HCT116 (cell line): ENCODE results near the gene COA8. TPM values are rescaled to one million over a fixed set of nuclear protein-coding genes. Genes with fewer than 3 reads are reported as not detected.

Source experiments
- ATAC-seq: fragments of 200-7000 bp; cut with Tn5 transposase; 2 replicates; pipeline ENCODE4 v1.9.1; 2020; ENCODE audit warnings: mild to moderate bottlenecking, moderate library complexity
- BruUV-seq: library from RNA; stranded (reverse); fragments of 400-500 nt; replicated peaks from 2 replicates; lab custom pipeline; 2021; lab: Mats Ljungman, UMichigan
- CTCF ChIA-PET: fragments of 300-600 bp; sonication (Branson Sonifier 250); formaldehyde crosslinking; loops from one replicate; lab custom pipeline; 2021; ENCODE audit warnings: antibody characterized with exemption; lab: Charles Lee
- POLR2A ChIA-PET: fragments of 300-600, 350-600 bp; sonication (Branson Sonifier 250); formaldehyde crosslinking; loops from one replicate; lab custom pipeline; 2021; ENCODE audit warnings: antibody characterized with exemption; lab: Charles Lee
- RAD21 ChIA-PET, 2 experiments: fragments of 300-600 bp; sonication (Branson Sonifier 250); formaldehyde crosslinking; loops; one replicate each; lab custom pipeline; 2023; ENCODE audit warnings: low total read pairs in 2 of 2; ENCODE audit not compliant: uncharacterized antibody in 2 of 2, unreplicated experiment in 2 of 2, low non-redundant PET in 1 of 2; lab: Charles Lee
- DNase-seq: peaks from one replicate; pipeline ENCODE4 v3.0.0-alpha.2; 2010; ENCODE audit warnings: low read depth, low spot score
- H2AFZ ChIP-seq: fragments of 200-600 bp; shearing (Covaris generic), sonication (generic); 2 replicates; pipeline ENCODE4 v1.6.1; 2017; ENCODE audit warnings: low read depth, mixed run types, mixed read lengths, antibody characterized with exemption, low read length; ENCODE audit not compliant: poor library complexity, severe bottlenecking
- H3K27ac ChIP-seq: 2 replicates; pipeline ENCODE4 v1.5.1; 2012; ENCODE audit warnings: low read depth, low read length
- H3K27me3 ChIP-seq: fragments of 200-600 bp; sonication (generic); 2 replicates; pipeline ENCODE4 v1.6.1; 2016; ENCODE audit warnings: mixed run types, low read length, mixed read lengths; ENCODE audit not compliant: insufficient read depth
- H3K36me3 ChIP-seq, 2 experiments: fragments of 200-500 bp in 1 of 2; fragments of 200-600 bp in 1 of 2; sonication (Bioruptor generic) in 1 of 2; sonication (generic) in 1 of 2; 2 replicates each; pipeline versions ENCODE4 v1.5.1 to v1.6.1; 2014 to 2016; ENCODE audit warnings: low read length in 2 of 2, inconsistent platforms in 1 of 2, mixed read lengths in 1 of 2, mixed run types in 1 of 2; ENCODE audit not compliant: insufficient read depth in 2 of 2, control insufficient read depth in 1 of 2
- H3K4me1 ChIP-seq, 2 experiments: fragments of 200-600 bp in 1 of 2; sonication (generic) in 1 of 2; 2 replicates each; pipeline versions ENCODE4 v1.5.1 to v1.6.1; 2012 to 2017; ENCODE audit warnings: low read length in 2 of 2, inconsistent platforms in 1 of 2, mild to moderate bottlenecking in 1 of 2, mixed read lengths in 1 of 2, mixed run types in 1 of 2, moderate library complexity in 1 of 2; ENCODE audit not compliant: insufficient read depth in 2 of 2, control insufficient read depth in 1 of 2
- H3K4me2 ChIP-seq: fragments of 200-600 bp; sonication (generic); 2 replicates; pipeline ENCODE4 v1.6.1; 2017; ENCODE audit warnings: mixed run types, low read length, mixed read lengths
- H3K4me3 ChIP-seq, 2 experiments: fragments of 200-600 bp in 1 of 2; sonication (generic) in 1 of 2; replicated peaks in 1 of 2; 2 replicates each; pipeline ENCODE4 v1.5.1; 2011 to 2016; ENCODE audit warnings: low read length in 2 of 2, control low read depth in 1 of 2, low read depth in 1 of 2, mild to moderate bottlenecking in 1 of 2, mixed read lengths in 1 of 2, mixed run types in 1 of 2
- H3K79me2 ChIP-seq: fragments of 200-600 bp; sonication (generic); 2 replicates; pipeline ENCODE4 v1.6.1; 2017; ENCODE audit warnings: mild to moderate bottlenecking, mixed run types, low read length, moderate library complexity, mixed read lengths; ENCODE audit not compliant: insufficient read depth
- H3K9ac ChIP-seq: fragments of 200-600 bp; sonication (generic); 2 replicates; pipeline ENCODE4 v1.6.1; 2016; ENCODE audit warnings: low read length, mixed read lengths
- H3K9me2 ChIP-seq: fragments of 200-600 bp; sonication (generic), shearing (Covaris generic); 2 replicates; pipeline ENCODE4 v1.6.1; 2017; ENCODE audit warnings: mixed run types, mild to moderate bottlenecking, moderate library complexity; ENCODE audit not compliant: insufficient read depth
- H3K9me3 ChIP-seq, 2 experiments: fragments of 200-500 bp in 1 of 2; fragments of 200-600 bp in 1 of 2; sonication (Bioruptor generic) in 1 of 2; sonication (generic) in 1 of 2; 2 replicates each; pipeline ENCODE4 v1.6.1; 2014 to 2017; ENCODE audit warnings: low read length in 2 of 2, mixed read lengths in 2 of 2, inconsistent platforms in 1 of 2, low read depth in 1 of 2, mild to moderate bottlenecking in 1 of 2, mixed run types in 1 of 2, moderate library complexity in 1 of 2; ENCODE audit not compliant: control insufficient read depth in 1 of 2, insufficient read depth in 1 of 2
- H4K20me1 ChIP-seq: fragments of 200-600 bp; sonication (generic), shearing (Covaris generic); 2 replicates; pipeline ENCODE4 v1.6.1; 2017; ENCODE audit warnings: mixed run types, mild to moderate bottlenecking, moderate library complexity; ENCODE audit not compliant: insufficient read depth
- CBX3 ChIP-seq: IDR thresholded peaks from 2 replicates; pipeline ENCODE4 v1.6.1; 2012; ENCODE audit warnings: low read depth
- POLR2AphosphoS5 ChIP-seq: IDR thresholded peaks from 2 replicates; pipeline ENCODE4 v1.6.1; 2011; ENCODE audit warnings: mild to moderate bottlenecking, low read depth, low read length, moderate library complexity
- RAD21 ChIP-seq: IDR thresholded peaks from 2 replicates; pipeline ENCODE4 v1.6.1; 2012; ENCODE audit warnings: low read depth, mild to moderate bottlenecking
- SP1 ChIP-seq: IDR thresholded peaks from 2 replicates; pipeline ENCODE4 v1.6.1; 2012; ENCODE audit warnings: low read depth
- ZFX ChIP-seq: fragments of 450-650 bp; IDR thresholded peaks from 2 replicates; pipeline ENCODE4 v1.6.1; 2017
- ZNF274 ChIP-seq: fragments of 200-500 bp; sonication (Bioruptor generic); IDR thresholded peaks from 2 replicates; pipeline ENCODE4 v1.6.1; 2014; ENCODE audit warnings: mild to moderate bottlenecking, low read depth, low read length, inconsistent platforms
- intact Hi-C: fragments of 100-400 bp; cut with micrococcal nuclease; formaldehyde crosslinking; loops from 2 replicates; pipeline ENCODE4 v1.10.0; 2022
- total RNA-seq: library from RNA; stranded (reverse); gene quantifications from one replicate; pipeline ENCODE4 v1.2.1, GENCODE V29; 2021; ENCODE audit not compliant: unreplicated experiment
- TF ChIP-seq, protein P1 (sequence below), 3 experiments: fragments of 200-600 bp in 1 of 3; sonication (generic) in 1 of 3; IDR thresholded peaks in 2 of 3; conservative IDR thresholded peaks in 1 of 3; 2 replicates each; pipeline ENCODE4 v1.5.1; 2012 to 2017; ENCODE audit warnings: low read depth in 2 of 3, low read length in 2 of 3, antibody characterized with exemption in 1 of 3, borderline replicate concordance in 1 of 3, control low read depth in 1 of 3, mild to moderate bottlenecking in 1 of 3, mixed read lengths in 1 of 3, mixed run types in 1 of 3, moderate library complexity in 1 of 3; ENCODE audit not compliant: insufficient read depth in 1 of 3
- TF ChIP-seq, protein P2 (sequence below): IDR thresholded peaks from 2 replicates; pipeline ENCODE4 v1.6.1; 2012
- TF ChIP-seq, protein P3 (sequence below): IDR thresholded peaks from 2 replicates; pipeline ENCODE4 v1.6.1; 2012; ENCODE audit warnings: low read depth

The COA8 gene
- total RNA-seq, 1 experiment from 2014 or later, result 29.4 TPM

DNA sequence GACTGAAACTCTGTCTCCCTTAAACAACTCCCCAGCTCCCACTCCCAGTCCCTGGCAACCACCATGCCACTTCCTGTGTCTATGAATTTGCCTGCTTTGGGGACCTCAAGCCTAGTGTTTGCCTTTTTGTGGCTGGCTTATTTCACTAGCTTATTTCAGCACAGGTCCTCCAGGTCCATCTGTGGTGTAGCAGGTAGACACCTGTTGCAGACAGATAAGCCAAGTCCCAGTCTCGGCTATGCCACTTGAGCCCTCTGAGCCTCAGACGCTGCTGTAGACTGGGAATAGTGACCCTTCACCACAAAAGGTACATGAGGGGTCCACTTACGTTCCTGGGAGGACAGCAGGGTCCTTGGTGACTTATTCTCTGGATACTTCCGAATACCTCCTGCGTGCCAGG is 41.9 kb downstream of the COA8 start:
- H3K4me1 ChIP-seq, result no peaks in the 10 kb centered on the region
- intact Hi-C loops, result no loop called here
- H3K9me2 ChIP-seq, result no peaks in the 10 kb centered on the region
- no TSS peak for BruUV-seq
- H3K4me3 ChIP-seq, result no peak overlapping the region
- ChIA-PET POLR2A (no interaction called here), CTCF (no interaction called here), RAD21 (no interaction called here)
- no peak for DNase-seq
- H3K9ac ChIP-seq, result no peak overlapping the region
- H3K79me2 ChIP-seq, result no peaks in the 10 kb centered on the region
- H2AFZ ChIP-seq, result no peak overlapping the region
- H3K36me3 ChIP-seq, result no peaks in the 10 kb centered on the region
- ATAC-seq, result no peak
- no peaks in the 10 kb centered on the region for H3K27me3 ChIP-seq
- H3K4me2 ChIP-seq, result no peak overlapping the region
- no peaks in the 10 kb centered on the region for H4K20me1 ChIP-seq
- no peaks in the 10 kb centered on the region for H3K9me3 ChIP-seq
- no peak overlapping the region for H3K27ac ChIP-seq
- no peak for TF ChIP-seq POLR2AphosphoS5
- TF ChIP-seq SP1, result no peak
- TF ChIP-seq, protein P1, sequence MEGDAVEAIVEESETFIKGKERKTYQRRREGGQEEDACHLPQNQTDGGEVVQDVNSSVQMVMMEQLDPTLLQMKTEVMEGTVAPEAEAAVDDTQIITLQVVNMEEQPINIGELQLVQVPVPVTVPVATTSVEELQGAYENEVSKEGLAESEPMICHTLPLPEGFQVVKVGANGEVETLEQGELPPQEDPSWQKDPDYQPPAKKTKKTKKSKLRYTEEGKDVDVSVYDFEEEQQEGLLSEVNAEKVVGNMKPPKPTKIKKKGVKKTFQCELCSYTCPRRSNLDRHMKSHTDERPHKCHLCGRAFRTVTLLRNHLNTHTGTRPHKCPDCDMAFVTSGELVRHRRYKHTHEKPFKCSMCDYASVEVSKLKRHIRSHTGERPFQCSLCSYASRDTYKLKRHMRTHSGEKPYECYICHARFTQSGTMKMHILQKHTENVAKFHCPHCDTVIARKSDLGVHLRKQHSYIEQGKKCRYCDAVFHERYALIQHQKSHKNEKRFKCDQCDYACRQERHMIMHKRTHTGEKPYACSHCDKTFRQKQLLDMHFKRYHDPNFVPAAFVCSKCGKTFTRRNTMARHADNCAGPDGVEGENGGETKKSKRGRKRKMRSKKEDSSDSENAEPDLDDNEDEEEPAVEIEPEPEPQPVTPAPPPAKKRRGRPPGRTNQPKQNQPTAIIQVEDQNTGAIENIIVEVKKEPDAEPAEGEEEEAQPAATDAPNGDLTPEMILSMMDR (IDR thresholded peaks at IDR 0.05 in 2 of 3, conservative IDR thresholded peaks at IDR 0.05 in 1 of 3; ENCODE audit: borderline replicate concordance in 1 of 3, insufficient read depth in 1 of 3, low read depth in 2 of 3, low read length in 2 of 3), result no peak
- TF ChIP-seq ZFX, result no peak
- TF ChIP-seq, all 23 proteins: peak for 0

DNA sequence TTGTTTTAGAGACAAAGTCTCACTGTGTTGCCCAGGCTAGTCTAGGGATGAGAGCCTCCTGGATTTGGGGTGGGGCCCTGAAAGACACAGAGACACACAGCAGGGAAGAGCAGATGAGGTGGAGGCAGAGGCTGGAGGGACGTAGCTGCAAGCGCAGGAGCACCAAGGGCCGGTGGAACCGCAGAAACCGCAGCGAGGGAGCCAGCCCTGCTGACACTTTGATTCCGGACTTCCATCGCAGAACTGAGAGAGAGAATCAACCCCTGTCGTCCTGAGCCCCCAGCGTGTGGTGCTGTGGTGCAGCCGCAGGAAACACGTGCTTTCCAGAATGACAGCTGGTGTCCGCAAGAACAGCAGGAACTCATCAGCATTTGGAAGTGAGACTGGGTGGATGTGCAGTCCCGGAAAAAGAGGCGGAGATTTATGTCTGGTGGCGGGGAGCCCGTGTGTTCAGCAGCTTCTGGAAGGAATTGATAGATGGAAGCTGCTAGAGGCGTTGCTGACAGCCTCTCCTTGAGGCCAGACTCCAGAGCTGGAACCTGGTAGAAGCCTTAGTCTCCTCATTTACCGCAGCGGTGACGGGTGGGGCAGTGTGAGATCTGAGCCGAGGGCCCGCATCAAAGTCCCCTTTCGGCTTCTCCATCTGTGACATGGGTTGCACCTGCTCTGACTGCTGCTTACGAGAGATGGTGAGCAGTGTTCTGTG is 44.4 kb downstream of the COA8 start:
- Histone ChIP-seq H3K9ac (no peak overlapping the region), H3K36me3 (no peaks in the 10 kb centered on the region), H3K4me1 (no peaks in the 10 kb centered on the region), H3K4me3 (no peak overlapping the region), H3K9me3 (peaks cover 0 to 9% of the 10 kb centered on the region in 2 experiments; a peak in 2 of 4 replicates), H3K4me2 (no peak overlapping the region)
- BruUV-seq, result no TSS peak
- POLR2A ChIA-PET, result no interaction called here
- TF ChIP-seq ZNF274 (no peak), RAD21 (peak; percentile 41), CBX3 (no peak)
- TF ChIP-seq, protein P2, sequence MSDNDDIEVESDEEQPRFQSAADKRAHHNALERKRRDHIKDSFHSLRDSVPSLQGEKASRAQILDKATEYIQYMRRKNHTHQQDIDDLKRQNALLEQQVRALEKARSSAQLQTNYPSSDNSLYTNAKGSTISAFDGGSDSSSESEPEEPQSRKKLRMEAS, result no peak
- TF ChIP-seq, protein P1 (IDR thresholded peaks at IDR 0.05 in 2 of 3, conservative IDR thresholded peaks at IDR 0.05 in 1 of 3; ENCODE audit: borderline replicate concordance in 1 of 3, insufficient read depth in 1 of 3, low read depth in 2 of 3, low read length in 2 of 3), result peak in 2 of 3 experiments; percentile 9 to 16; a peak in 1 of 6 replicates
- TF ChIP-seq, protein P3, sequence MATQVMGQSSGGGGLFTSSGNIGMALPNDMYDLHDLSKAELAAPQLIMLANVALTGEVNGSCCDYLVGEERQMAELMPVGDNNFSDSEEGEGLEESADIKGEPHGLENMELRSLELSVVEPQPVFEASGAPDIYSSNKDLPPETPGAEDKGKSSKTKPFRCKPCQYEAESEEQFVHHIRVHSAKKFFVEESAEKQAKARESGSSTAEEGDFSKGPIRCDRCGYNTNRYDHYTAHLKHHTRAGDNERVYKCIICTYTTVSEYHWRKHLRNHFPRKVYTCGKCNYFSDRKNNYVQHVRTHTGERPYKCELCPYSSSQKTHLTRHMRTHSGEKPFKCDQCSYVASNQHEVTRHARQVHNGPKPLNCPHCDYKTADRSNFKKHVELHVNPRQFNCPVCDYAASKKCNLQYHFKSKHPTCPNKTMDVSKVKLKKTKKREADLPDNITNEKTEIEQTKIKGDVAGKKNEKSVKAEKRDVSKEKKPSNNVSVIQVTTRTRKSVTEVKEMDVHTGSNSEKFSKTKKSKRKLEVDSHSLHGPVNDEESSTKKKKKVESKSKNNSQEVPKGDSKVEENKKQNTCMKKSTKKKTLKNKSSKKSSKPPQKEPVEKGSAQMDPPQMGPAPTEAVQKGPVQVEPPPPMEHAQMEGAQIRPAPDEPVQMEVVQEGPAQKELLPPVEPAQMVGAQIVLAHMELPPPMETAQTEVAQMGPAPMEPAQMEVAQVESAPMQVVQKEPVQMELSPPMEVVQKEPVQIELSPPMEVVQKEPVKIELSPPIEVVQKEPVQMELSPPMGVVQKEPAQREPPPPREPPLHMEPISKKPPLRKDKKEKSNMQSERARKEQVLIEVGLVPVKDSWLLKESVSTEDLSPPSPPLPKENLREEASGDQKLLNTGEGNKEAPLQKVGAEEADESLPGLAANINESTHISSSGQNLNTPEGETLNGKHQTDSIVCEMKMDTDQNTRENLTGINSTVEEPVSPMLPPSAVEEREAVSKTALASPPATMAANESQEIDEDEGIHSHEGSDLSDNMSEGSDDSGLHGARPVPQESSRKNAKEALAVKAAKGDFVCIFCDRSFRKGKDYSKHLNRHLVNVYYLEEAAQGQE, result no peak
- TF ChIP-seq, all 23 proteins: peak for 2
- Histone ChIP-seq H3K9me2 (no peaks in the 10 kb centered on the region), H3K79me2 (no peaks in the 10 kb centered on the region), H3K27ac (no peak overlapping the region), H3K27me3 (no peaks in the 10 kb centered on the region), H2AFZ (no peak overlapping the region), H4K20me1 (no peaks in the 10 kb centered on the region)
- ATAC-seq (peak; percentile 30; the same call in 1 of the 2 replicates), DNase-seq (no peak)
- ChIA-PET RAD21 (no interaction called here), CTCF (no interaction called here)
- intact Hi-C loops, result no loop called here
